ENCODE data around the gene NKX1-1.
"Not testable (repeated sequence)": the region's sequence is repeated elsewhere in the genome, so short reads cannot be mapped to it uniquely, and the experiment has no call there.

GRCh38 chr4:1395389-1395820 is 10.8 kb downstream of the NKX1-1 start:
- TF ChIP-seq CTCF, POLR2AphosphoS5, POLR2A, EP300 (IDR thresholded peaks at IDR 0.05): not testable (repeated sequence)

All from gastroesophageal sphincter (tissue), 3 donors.